GM12874 (cell line): ENCODE results near the gene SRGAP1.

Source experiments
- CTCF ChIP-seq: IDR thresholded peaks from 2 replicates; pipeline ENCODE4 v1.5.1; 2011; ENCODE audit warnings: low read depth, mild to moderate bottlenecking, control low read depth, low read length, moderate library complexity; ENCODE audit not compliant: insufficient read depth

SRGAP1 gene

GRCh38 chr12:64186789-64187188, 342.3 kb downstream of the SRGAP1 start:
- TF ChIP-seq CTCF = no peak

DNA sequence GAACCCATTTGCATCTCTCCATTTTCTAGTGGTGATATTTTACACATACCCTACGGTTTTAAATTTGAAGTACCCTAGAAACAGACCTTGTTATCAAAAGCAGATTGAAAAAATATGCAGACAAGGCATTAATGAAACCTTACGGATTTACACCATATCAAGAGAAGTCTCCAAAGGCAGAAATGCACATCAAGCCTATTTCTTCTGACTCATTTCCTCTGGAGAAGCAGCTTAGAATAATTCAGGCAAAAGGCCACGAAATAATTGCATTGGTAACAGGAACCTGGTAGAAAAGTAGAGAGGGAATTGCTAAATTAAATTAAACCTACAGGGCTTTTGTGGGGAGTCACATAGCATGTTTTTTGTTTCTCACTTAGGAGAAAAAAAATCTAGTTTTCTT, 342.9 kb downstream of the SRGAP1 start:
- no peak for TF ChIP-seq CTCF

DNA sequence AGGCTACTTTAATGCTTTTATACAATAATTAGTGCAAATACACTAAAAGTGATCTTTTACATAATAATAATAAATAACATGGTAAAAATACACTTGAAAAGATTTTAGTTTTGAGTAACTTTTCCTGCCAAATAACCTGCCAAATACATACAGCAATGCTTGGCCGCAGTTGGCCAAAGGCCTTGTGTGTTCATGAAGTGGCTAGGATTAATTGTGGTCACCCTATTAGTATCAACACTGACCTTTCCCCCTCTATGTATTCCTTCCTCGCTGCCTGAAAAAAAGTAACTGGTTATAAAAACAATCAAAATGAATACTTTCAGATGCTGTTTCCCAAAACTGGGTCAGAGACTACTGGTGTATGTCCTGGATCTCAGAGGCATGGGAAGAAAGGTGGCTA, 343.3 kb downstream of the SRGAP1 start:
- no peak for TF ChIP-seq CTCF

- no peak for TF ChIP-seq CTCF
These were observed 345.0 kb downstream of the SRGAP1 start for GRCh38 chr12:64189530-64189929.

- no peak for TF ChIP-seq CTCF
These were observed 345.6 kb downstream of the SRGAP1 start for GRCh38 chr12:64190140-64190539.

DNA sequence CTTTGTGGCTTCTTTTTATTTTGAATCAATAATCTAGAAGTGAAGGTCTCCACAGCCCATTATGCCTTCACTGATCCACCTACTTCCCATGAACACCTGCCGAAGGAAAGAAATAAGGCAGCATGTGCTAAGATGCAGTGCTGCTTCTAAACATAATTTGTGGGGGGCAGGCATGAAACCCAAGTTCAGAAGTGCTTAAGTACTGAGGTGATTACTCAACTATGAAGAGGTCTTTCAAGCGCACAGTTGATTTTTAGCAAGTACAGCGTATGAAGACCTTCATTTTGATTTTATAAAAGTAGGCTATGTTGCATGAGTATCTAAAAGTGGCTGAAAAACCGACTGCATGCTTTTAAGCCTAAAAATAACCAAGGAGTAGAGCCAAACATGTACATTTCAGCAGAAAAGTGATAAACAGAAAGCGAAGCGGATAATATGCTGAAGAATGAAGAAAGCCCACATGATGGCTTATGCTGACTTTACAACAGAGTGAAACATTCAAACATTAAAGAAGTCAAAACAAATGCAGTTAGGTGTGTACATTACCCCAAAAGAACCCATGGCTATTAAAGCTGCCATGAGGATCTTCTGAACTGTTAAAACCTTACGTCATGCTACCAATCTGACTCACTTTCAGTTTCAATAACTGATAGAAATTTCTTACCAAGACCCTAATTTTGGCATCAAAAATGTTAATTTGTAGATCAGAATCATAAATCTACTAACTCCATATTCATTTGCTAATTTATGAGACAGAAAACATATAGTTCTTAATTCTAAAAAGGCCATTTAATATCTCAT, 348.3 kb downstream of the SRGAP1 start:
- TF ChIP-seq CTCF = no peak

DNA sequence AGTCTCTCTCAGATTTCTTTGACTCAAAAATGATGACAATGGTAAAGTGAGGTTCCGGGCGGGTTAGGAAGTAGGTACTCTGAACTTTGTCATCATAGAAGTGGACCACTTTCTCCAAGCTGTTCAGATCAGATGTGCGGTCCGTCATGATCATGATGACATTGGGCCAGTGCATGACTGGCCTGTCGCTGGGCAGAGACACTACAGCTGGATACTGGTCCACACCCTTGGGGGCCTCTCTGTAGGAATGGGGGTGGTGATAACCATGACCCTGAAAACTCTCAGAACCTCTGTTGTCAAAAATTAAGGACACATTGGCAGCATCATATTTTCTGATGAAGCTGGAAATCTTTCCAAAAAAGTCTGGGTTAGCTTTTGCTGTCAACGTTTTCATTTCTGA, 349.4 kb downstream of the SRGAP1 start:
- no peak for TF ChIP-seq CTCF
